COLO668 (cell line): ENCODE data around the gene SERPINA6.
"Not testable (repeated sequence)": the region's sequence is repeated elsewhere in the genome, so short reads cannot be mapped to it uniquely, and the experiment has no call there.

Source experiments
- DNase-seq: peaks from one replicate; lab custom pipeline; 2025; ENCODE audit not compliant: unreplicated experiment; lab: John Stamatoyannopoulos, UW

The SERPINA6 gene

GRCh38 chr14:94322648-94323570 lies at the start of gene SERPINA6:
Gene SERPINA6, minus strand, starts transcription at chr14:94323336. Its CDS starts 8,688 bp downstream, at chr14:94314648.
- DNase-seq, result no peak

- no peak for DNase-seq
Observed at GRCh38 chr14:94372021-94372605, 49.0 kb upstream of the SERPINA6 start.

GRCh38 chr14:94370524-94370910 lies 47.4 kb upstream of the SERPINA6 start:
- no peak for DNase-seq

GRCh38 chr14:94369766-94370523 lies 46.8 kb upstream of the SERPINA6 start:
- DNase-seq, result not testable (repeated sequence)

GRCh38 chr14:94368956-94369355 lies 45.8 kb upstream of the SERPINA6 start:
- DNase-seq, result no peak

- DNase-seq, result no peak
Observed at GRCh38 chr14:94368243-94368590, 45.1 kb upstream of the SERPINA6 start.

- DNase-seq, result no peak
Observed at GRCh38 chr14:94367347-94368242, 44.5 kb upstream of the SERPINA6 start.

- DNase-seq, result no peak
Observed at GRCh38 chr14:94366146-94366915, 43.2 kb upstream of the SERPINA6 start, which contains the start of gene SERPINA2. Gene SERPINA2, minus strand, starts transcription at chr14:94366698.

GRCh38 chr14:94365624-94366023 lies 42.5 kb upstream of the SERPINA6 start:
- no peak for DNase-seq

GRCh38 chr14:94364964-94365363 lies 41.8 kb upstream of the SERPINA6 start:
- DNase-seq, result no peak

GRCh38 chr14:94364037-94364436 lies 40.9 kb upstream of the SERPINA6 start:
- no peak for DNase-seq

GRCh38 chr14:94363151-94363624 lies 40.1 kb upstream of the SERPINA6 start:
- no peak for DNase-seq

GRCh38 chr14:94362614-94363133 lies 39.5 kb upstream of the SERPINA6 start:
- DNase-seq, result no peak

GRCh38 chr14:94361682-94362081 lies 38.5 kb upstream of the SERPINA6 start:
- DNase-seq, result no peak

- no peak for DNase-seq
Observed at GRCh38 chr14:94360945-94361565, 37.9 kb upstream of the SERPINA6 start.

- no peak for DNase-seq
Observed at GRCh38 chr14:94357166-94357565, 34.0 kb upstream of the SERPINA6 start.

- DNase-seq, result no peak
Observed at GRCh38 chr14:94356379-94357056, 33.4 kb upstream of the SERPINA6 start.

GRCh38 chr14:94355191-94355794 lies 32.2 kb upstream of the SERPINA6 start:
- peak; percentile 62 for DNase-seq
